Psoas muscle (tissue), 8 donors: ENCODE data around the gene NOX5. TPM values are rescaled to one million over a fixed set of nuclear protein-coding genes. Genes with fewer than 3 reads are reported as not detected.

Experiments
- ATAC-seq, 4 donors: fragments of 200-7000 bp; cut with Tn5 transposase; one replicate each; pipeline ENCODE4 v1.9.1; 2020; ENCODE audit warnings: moderate library complexity in 3 of 4, mild to moderate bottlenecking in 2 of 4
- DNase-seq, 2 donors: peaks; one replicate each; pipeline ENCODE4 v3.0.0-alpha.2; 2020
- H3K27ac ChIP-seq: fragments of 200-600 bp; one replicate; pipeline ENCODE4 v1.8.0; 2022
- H3K27me3 ChIP-seq, 3 donors: fragments of 200-600 bp in 1 of 3; one replicate each; pipeline versions ENCODE4 v1.6.1 to v1.8.0; 2013 to 2022; ENCODE audit warnings: low read length in 2 of 3, mild to moderate bottlenecking in 2 of 3, moderate library complexity in 1 of 3; ENCODE audit not compliant: insufficient read depth in 3 of 3
- H3K36me3 ChIP-seq, 2 donors: fragments of 200-600 bp in 1 of 2; one replicate each; pipeline versions ENCODE4 v1.6.1 to v1.8.0; 2013 to 2022; ENCODE audit warnings: low read depth in 1 of 2, mild to moderate bottlenecking in 1 of 2, moderate library complexity in 1 of 2; ENCODE audit not compliant: insufficient read depth in 1 of 2
- H3K4me1 ChIP-seq: fragments of 200-600 bp; one replicate; pipeline ENCODE4 v1.8.0; 2022
- H3K4me3 ChIP-seq: fragments of 200-600 bp; one replicate; pipeline ENCODE4 v1.8.0; 2022; ENCODE audit warnings: mild to moderate bottlenecking
- H3K9me3 ChIP-seq: fragments of 200-600 bp; one replicate; pipeline ENCODE4 v1.8.0; 2022
- CTCF ChIP-seq: fragments of 200-600 bp; IDR thresholded peaks from one replicate; pipeline ENCODE4 v1.8.0; 2022; ENCODE audit warnings: antibody characterized with exemption
- WGBS, 3 donors: extraction: QIAGEN DNeasy Blood & Tissue Kit; methylation state at CpG; one replicate each; pipeline versions ENCODE4 v1.1.6 to v1.1.7; 2013; 5-methylcytosine and 5-hydroxymethylcytosine counted together
- intact Hi-C, 2 donors: fragments of 100-400 bp; cut with DNase I; formaldehyde crosslinking; loops; one replicate each; pipeline versions ENCODE4 v1.11.0 to v1.14.2; 2022
- polyA plus RNA-seq, 3 donors: library from polyadenylated mRNA; stranded (reverse); fragments of 200-250 nt; gene quantifications; one replicate each; pipeline ENCODE4 v1.2.3, GENCODE V29; 2013
- total RNA-seq, 4 donors: library from RNA; stranded (reverse); fragmentation: NEBNext Ultra II Directional in 2 of 4; extraction: Animal tissue kit (Norgen Biotek cat#: 25700) in 2 of 4; gene quantifications; one replicate each; pipeline versions ENCODE4 v1.2.1 to v1.2.4, GENCODE V29; 2021 to 2023
- donor health status: healthy with polysubstance abuse.
- donor health status: DM: no; HTN: no; CAD: no; lungs with moderate emphysema.
- donor health status: Bipolar disorder and iron deficiency.
- donor health status: healthy.
- donor health status: DM: yes; HTN: yes; CAD: no.
- donor health status: DM: no; HTN: no; CAD: no.
- donor health status: DM: no; HTN: no; CAD: no.
- donor health status: DM: yes; HTN: yes; CAD: no.

NOX5 gene
- total and polyA plus RNA-seq, 7 donors: 0.03 to 0.13 (median 0.04) TPM; not detected in 3

GRCh38 chr15:69090197-69090948, 75.9 kb downstream of the NOX5 start:
- Histone ChIP-seq H3K4me1 (no peaks in the 10 kb centered on the region), H3K27ac (no peak overlapping the region), H3K27me3 (peaks cover 0 to 1% (median 0%) of the 10 kb centered on the region in 3 donors), H3K9me3 (no peaks in the 10 kb centered on the region), H3K4me3 (no peak overlapping the region), H3K36me3 (no peaks in the 10 kb centered on the region)
- ATAC-seq: no peak
- DNase-seq: no peak
- intact Hi-C loops: no loop called here
- TF ChIP-seq CTCF: no peak
- 67 to 71% (median 67%) methylated on average over 5 of the region's 5 CpGs for WGBS, 3 donors

- intact Hi-C loops: no loop called here
- Histone ChIP-seq H3K27ac (no peak overlapping the region), H3K36me3 (no peaks in the 10 kb centered on the region), H3K27me3 (peaks cover 0 to 1% (median 0%) of the 10 kb centered on the region in 3 donors), H3K4me3 (no peak overlapping the region), H3K9me3 (no peaks in the 10 kb centered on the region), H3K4me1 (no peaks in the 10 kb centered on the region)
- WGBS, 3 donors: 95 to 96% (median 96%) methylated on average over 1 of the region's 1 CpG
- ATAC-seq: no peak
- no peak for DNase-seq
- TF ChIP-seq CTCF: no peak
These were observed 77.2 kb downstream of the NOX5 start for GRCh38 chr15:69091654-69092053.

- intact Hi-C loops: no loop called here
- Histone ChIP-seq H3K4me3 (no peak overlapping the region), H3K4me1 (no peaks in the 10 kb centered on the region), H3K27me3 (peaks cover 0 to 5% (median 0%) of the 10 kb centered on the region in 3 donors), H3K27ac (no peak overlapping the region), H3K9me3 (no peaks in the 10 kb centered on the region), H3K36me3 (no peaks in the 10 kb centered on the region)
- DNase-seq (no peak), ATAC-seq (no peak)
- TF ChIP-seq CTCF: no peak
- WGBS, 3 donors: 84 to 87% (median 86%) methylated on average over 7 of the region's 7 CpGs
These were observed 77.7 kb downstream of the NOX5 start for GRCh38 chr15:69092159-69092558.

- TF ChIP-seq CTCF: no peak
- peak in 2 of 4 donors; percentile 37 to 45 for ATAC-seq
- Histone ChIP-seq H3K27ac (no peak overlapping the region), H3K36me3 (no peaks in the 10 kb centered on the region), H3K4me3 (no peak overlapping the region), H3K27me3 (peaks cover 0 to 5% (median 0%) of the 10 kb centered on the region in 3 donors), H3K4me1 (no peaks in the 10 kb centered on the region), H3K9me3 (no peaks in the 10 kb centered on the region)
- DNase-seq: no peak
- 58 to 69% (median 65%) methylated on average over 4 of the region's 4 CpGs for WGBS, 3 donors
- intact Hi-C loops: no loop called here
These were observed 78.6 kb downstream of the NOX5 start for GRCh38 chr15:69093127-69093526.

GRCh38 chr15:69093614-69094013, 79.1 kb downstream of the NOX5 start:
- Histone ChIP-seq H3K9me3 (no peaks in the 10 kb centered on the region), H3K4me1 (no peaks in the 10 kb centered on the region), H3K27ac (no peak overlapping the region), H3K36me3 (no peaks in the 10 kb centered on the region), H3K4me3 (no peak overlapping the region), H3K27me3 (peaks cover 0 to 5% (median 0%) of the 10 kb centered on the region in 3 donors)
- DNase-seq (no peak), ATAC-seq (no peak)
- intact Hi-C loops: no loop called here
- TF ChIP-seq CTCF: no peak
